Uterus (tissue), 4 donors: ENCODE data around the gene BICRA. TPM values are rescaled to one million over a fixed set of nuclear protein-coding genes. Genes with fewer than 3 reads are reported as not detected.

ENCODE experiments used
- DNase-seq, 2 donors: peaks; one replicate each; pipeline ENCODE4 v3.0.0-alpha.2; 2019 to 2020
- H3K27ac ChIP-seq, 2 donors: fragments of 200-600 bp; sonication (generic); 1 replicate in 1 of 2; 2 replicates in 1 of 2; pipeline ENCODE4 v1.5.1; 2016 to 2018
- H3K27me3 ChIP-seq, 2 donors: fragments of 200-600 bp; sonication (generic); one replicate each; pipeline ENCODE4 v1.5.1; 2018 to 2019; ENCODE audit warnings: control low read depth in 1 of 2
- H3K36me3 ChIP-seq, 2 donors: fragments of 200-600 bp; sonication (generic); one replicate each; pipeline ENCODE4 v1.5.1; 2019; ENCODE audit warnings: control low read depth in 1 of 2
- H3K4me1 ChIP-seq, 2 donors: fragments of 200-600 bp; sonication (generic); one replicate each; pipeline ENCODE4 v1.5.1; 2018 to 2019; ENCODE audit warnings: control low read depth in 1 of 2
- H3K4me3 ChIP-seq, 2 donors: fragments of 200-600 bp; sonication (generic); 1 replicate in 1 of 2; 2 replicates in 1 of 2; pipeline ENCODE4 v1.5.1; 2018 to 2019; ENCODE audit warnings: mild to moderate bottlenecking in 1 of 2
- H3K9me3 ChIP-seq, 2 donors: fragments of 200-600 bp; sonication (generic); one replicate each; pipeline ENCODE4 v1.5.1; 2019; ENCODE audit warnings: control low read depth in 1 of 2
- CTCF ChIP-seq, 4 experiments: fragments of 200-600 bp in 2 of 4; fragments of 450-650 bp in 2 of 4; sonication (generic) in 2 of 4; IDR thresholded peaks; one replicate each; pipeline ENCODE4 v1.5.1; 2016 to 2019; ENCODE audit warnings: antibody characterized with exemption in 4 of 4, mild to moderate bottlenecking in 2 of 4, moderate library complexity in 1 of 4
- POLR2A ChIP-seq, 2 donors: fragments of 450-650 bp; IDR thresholded peaks; one replicate each; pipeline ENCODE4 v1.6.1; 2016; ENCODE audit warnings: antibody characterized with exemption in 2 of 2, mild to moderate bottlenecking in 1 of 2, moderate library complexity in 1 of 2
- intact Hi-C: fragments of 100-400 bp; cut with DNase I; formaldehyde crosslinking; loops from one replicate; pipeline ENCODE4 v1.15.1; 2023; ENCODE audit warnings: low total_unique reads
- total RNA-seq, 4 donors: library from RNA; depleted of rRNA in 3 of 4; stranded (reverse); fragments of >200 nt in 3 of 4; gene quantifications; one replicate each; pipeline versions ENCODE4 v1.1.0 to v1.2.4, GENCODE V29; 2014 to 2023
- donor health status: DM: yes; HTN: yes; CAD: no.

Gene BICRA
- total RNA-seq, 4 donors from 2014 or later, result 2.0 to 28.1 (median 20.5) TPM

- no peak for DNase-seq
- H3K4me3 ChIP-seq, result no peak overlapping the region
- intact Hi-C loops, result loop anchor here (10.0 kb wide), 1 partner anchor 409 kb away; no protein-coding TSS in a partner anchor
- H3K9me3 ChIP-seq, result no peaks in the 10 kb centered on the region
- no peaks in the 10 kb centered on the region for H3K27me3 ChIP-seq
- peaks cover 0 to 6% of the 10 kb centered on the region in 2 donors for H3K4me1 ChIP-seq
- H3K27ac ChIP-seq, result no peak overlapping the region
- no peaks in the 10 kb centered on the region for H3K36me3 ChIP-seq
- TF ChIP-seq CTCF (IDR thresholded peaks at IDR 0.05) (no peak), POLR2A (IDR thresholded peaks at IDR 0.05) (no peak)
These were observed 84.6 kb downstream of the BICRA start for GRCh38 chr19:47693489-47693888.

DNA sequence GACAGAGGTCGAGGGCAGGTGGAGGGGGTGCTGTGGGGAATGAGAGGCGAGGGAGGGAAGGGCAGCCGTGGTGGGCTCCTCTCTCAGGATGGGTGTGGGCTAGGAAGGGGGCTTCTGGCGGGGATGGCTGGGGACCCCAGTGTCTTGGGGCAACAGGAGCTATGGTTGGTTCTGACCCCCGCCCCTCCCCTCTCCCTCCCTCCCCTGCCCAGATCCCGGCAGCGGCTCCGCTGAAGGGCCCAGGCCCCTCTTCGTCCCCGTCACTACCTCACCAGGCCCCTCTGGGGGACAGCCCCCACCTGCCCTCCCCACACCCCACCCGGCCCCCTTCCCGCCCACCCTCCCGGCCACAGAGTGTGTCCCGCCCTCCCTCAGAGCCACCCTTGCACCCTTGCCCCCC lies 85.0 kb downstream of the BICRA start:
- Histone ChIP-seq H3K4me1 (peaks cover 0 to 6% of the 10 kb centered on the region in 2 donors), H3K27ac (no peak overlapping the region), H3K9me3 (no peaks in the 10 kb centered on the region), H3K4me3 (no peak overlapping the region), H3K27me3 (no peaks in the 10 kb centered on the region), H3K36me3 (no peaks in the 10 kb centered on the region)
- TF ChIP-seq CTCF (IDR thresholded peaks at IDR 0.05), result no peak
- no peak for TF ChIP-seq POLR2A (IDR thresholded peaks at IDR 0.05)
- intact Hi-C loops, result loop anchor here (10.0 kb wide), 1 partner anchor 409 kb away; no protein-coding TSS in a partner anchor
- DNase-seq, result no peak

DNA sequence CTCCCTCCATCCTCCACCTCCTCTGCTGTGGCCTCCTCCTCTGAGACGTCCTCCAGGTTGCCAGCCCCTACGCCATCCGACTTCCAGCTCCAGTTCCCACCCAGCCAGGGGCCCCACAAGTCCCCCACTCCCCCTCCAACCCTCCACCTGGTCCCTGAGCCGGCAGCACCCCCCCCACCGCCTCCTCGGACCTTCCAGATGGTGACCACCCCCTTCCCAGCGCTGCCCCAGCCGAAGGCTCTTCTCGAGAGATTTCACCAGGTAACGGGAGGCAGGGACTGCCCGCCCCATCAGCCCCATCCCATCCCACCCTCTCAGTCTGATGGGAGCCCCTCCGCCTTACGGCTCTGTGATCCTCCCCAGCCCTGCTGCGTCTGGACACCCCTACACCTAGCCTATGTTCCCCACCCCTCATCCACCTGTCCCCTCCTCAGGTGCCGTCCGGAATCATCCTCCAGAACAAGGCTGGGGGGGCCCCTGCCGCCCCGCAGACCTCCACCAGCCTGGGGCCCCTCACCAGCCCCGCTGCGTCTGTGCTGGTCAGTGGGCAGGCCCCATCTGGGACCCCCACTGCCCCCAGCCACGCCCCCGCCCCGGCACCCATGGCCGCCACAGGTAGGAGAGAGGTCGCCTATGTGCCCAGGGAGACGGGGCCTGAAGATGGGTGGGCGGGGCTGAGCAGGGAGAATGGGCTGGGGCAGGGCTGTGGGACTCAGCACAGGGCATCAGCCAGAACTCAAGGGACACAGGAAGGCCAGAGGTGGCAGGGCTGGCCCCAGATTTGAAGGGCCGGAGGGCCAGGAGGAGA lies 85.7 kb downstream of the BICRA start:
- intact Hi-C loops, result loop anchor here (10.0 kb wide), 1 partner anchor 410 kb away; no protein-coding TSS in a partner anchor
- Histone ChIP-seq H3K4me3 (no peak overlapping the region), H3K27me3 (no peaks in the 10 kb centered on the region), H3K9me3 (no peaks in the 10 kb centered on the region), H3K36me3 (no peaks in the 10 kb centered on the region), H3K27ac (no peak overlapping the region), H3K4me1 (peaks cover 0 to 6% of the 10 kb centered on the region in 2 donors)
- no peak for DNase-seq
- no peak for TF ChIP-seq POLR2A (IDR thresholded peaks at IDR 0.05)
- TF ChIP-seq CTCF (IDR thresholded peaks at IDR 0.05), result no peak

DNA sequence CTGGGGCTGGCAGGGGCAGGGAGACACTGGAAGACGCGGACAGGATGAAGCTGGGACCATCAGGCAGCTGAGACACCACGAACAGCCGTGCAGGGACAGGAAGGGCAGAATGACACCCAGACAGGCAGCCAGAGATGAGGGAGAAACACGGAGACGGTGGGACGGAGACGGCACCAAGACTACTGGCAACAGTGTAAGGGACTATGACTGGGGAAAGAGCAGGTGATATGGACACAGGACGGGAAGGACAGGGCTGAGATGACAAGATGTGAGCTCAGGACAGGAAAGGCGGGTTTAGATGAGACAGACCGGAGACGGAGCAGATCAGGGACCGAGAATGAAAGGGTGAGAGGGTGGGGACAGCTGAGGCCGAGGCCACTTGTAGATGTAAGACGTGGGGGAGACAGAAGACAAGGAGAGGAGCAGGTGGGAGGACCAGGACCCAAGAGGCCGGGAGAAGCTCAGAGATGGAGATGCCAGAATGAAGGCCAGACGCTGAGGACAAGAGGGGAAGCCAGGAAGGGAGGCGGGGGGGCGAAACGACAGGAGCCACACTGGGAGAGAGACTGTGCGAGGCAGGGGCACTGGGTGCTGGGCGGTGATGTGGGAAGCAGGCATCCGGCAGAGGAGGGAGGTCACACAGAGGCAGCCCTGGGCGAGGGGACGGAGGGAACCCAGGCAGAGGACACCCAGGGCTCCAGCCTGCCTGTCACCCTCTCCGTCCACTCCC lies 86.8 kb downstream of the BICRA start:
- Histone ChIP-seq H3K9me3 (no peaks in the 10 kb centered on the region), H3K4me1 (peaks cover 0 to 6% of the 10 kb centered on the region in 2 donors), H3K36me3 (no peaks in the 10 kb centered on the region), H3K27ac (no peak overlapping the region), H3K4me3 (no peak overlapping the region), H3K27me3 (no peaks in the 10 kb centered on the region)
- TF ChIP-seq POLR2A (IDR thresholded peaks at IDR 0.05), result no peak
- TF ChIP-seq CTCF (IDR thresholded peaks at IDR 0.05), result no peak
- intact Hi-C loops, result loop anchor here (10.0 kb wide), 1 partner anchor 411 kb away; no protein-coding TSS in a partner anchor
- no peak for DNase-seq

- Histone ChIP-seq H3K4me1 (peaks cover 0 to 6% of the 10 kb centered on the region in 2 donors), H3K4me3 (no peak overlapping the region), H3K36me3 (no peaks in the 10 kb centered on the region), H3K27ac (peak overlapping the region in 1 of 2 donors; percentile 9), H3K27me3 (no peaks in the 10 kb centered on the region), H3K9me3 (no peaks in the 10 kb centered on the region)
- intact Hi-C loops, result loop anchor here (10.0 kb wide), 1 partner anchor 412 kb away; no protein-coding TSS in a partner anchor
- DNase-seq, result no peak
- no peak for TF ChIP-seq POLR2A (IDR thresholded peaks at IDR 0.05)
- TF ChIP-seq CTCF (IDR thresholded peaks at IDR 0.05), result no peak
These were observed 87.7 kb downstream of the BICRA start for GRCh38 chr19:47696635-47697034.
